Measurements from ENCODE around the gene BTBD19. TPM values are rescaled to one million over a fixed set of nuclear protein-coding genes. Genes with fewer than 3 reads are reported as not detected.
A peak's percentile ranks its signal among the peaks of the same experiment; 100 is the strongest.
"Not testable (repeated sequence)": the region's sequence is repeated elsewhere in the genome, so short reads cannot be mapped to it uniquely, and the experiment has no call there.

Gene BTBD19
- total and polyA plus RNA-seq, 2 experiments from 2014 or later, result 0.98 to 1.3 TPM

- Histone ChIP-seq H3K27ac (peak overlapping the region; percentile 53), H3K4me1 (ENCODE audit: low read depth) (peaks cover 32% of the 10 kb centered on the region), H3K36me3 (no peaks in the 10 kb centered on the region), H3K27me3 (no peaks in the 10 kb centered on the region), H3K4me3 (no peak overlapping the region), H3K9me3 (ENCODE audit: low read depth) (no peaks in the 10 kb centered on the region)
- TF ChIP-seq CTCF (IDR thresholded peaks at IDR 0.05; ENCODE audit: low read depth, low read length), result no peak
- DNase-seq (ENCODE audit: low read depth in 1 of 2, low spot score in 1 of 2), result no peak
Observed at GRCh38 chr1:44811234-44811633, 2.9 kb downstream of the BTBD19 start.

- Histone ChIP-seq H3K27me3 (no peaks in the 10 kb centered on the region), H3K9me3 (ENCODE audit: low read depth) (no peaks in the 10 kb centered on the region), H3K4me3 (peak overlapping the region; percentile 16), H3K36me3 (no peaks in the 10 kb centered on the region), H3K27ac (no peak overlapping the region), H3K4me1 (ENCODE audit: low read depth) (peaks cover 22% of the 10 kb centered on the region)
- no peak for DNase-seq (ENCODE audit: low read depth in 1 of 2, low spot score in 1 of 2)
- no peak for TF ChIP-seq CTCF (IDR thresholded peaks at IDR 0.05; ENCODE audit: low read depth, low read length)
Observed at GRCh38 chr1:44812822-44813543, 4.7 kb downstream of the BTBD19 start.

GRCh38 chr1:44815926-44816325 is 7.6 kb downstream of the BTBD19 start:
- not testable (repeated sequence) for H3K27me3 ChIP-seq; H3K36me3 ChIP-seq; H3K9me3 ChIP-seq (ENCODE audit: low read depth); H3K27ac ChIP-seq; H3K4me1 ChIP-seq (ENCODE audit: low read depth); DNase-seq (ENCODE audit: low read depth in 1 of 2, low spot score in 1 of 2); H3K4me3 ChIP-seq

- TF ChIP-seq CTCF (IDR thresholded peaks at IDR 0.05; ENCODE audit: low read depth, low read length), result no peak
- no peaks in the 10 kb centered on the region for H3K27me3 ChIP-seq
- H3K4me3 ChIP-seq, result no peak overlapping the region
- H3K4me1 ChIP-seq (ENCODE audit: low read depth), result peaks cover 2% of the 10 kb centered on the region
- no peak overlapping the region for H3K27ac ChIP-seq
- DNase-seq (ENCODE audit: low read depth in 1 of 2, low spot score in 1 of 2), result no peak
- no peaks in the 10 kb centered on the region for H3K36me3 ChIP-seq
- H3K9me3 ChIP-seq (ENCODE audit: low read depth), result no peaks in the 10 kb centered on the region
Observed at GRCh38 chr1:44817307-44817706, 9.0 kb downstream of the BTBD19 start.

GRCh38 chr1:44817771-44818495 is 9.6 kb downstream of the BTBD19 start:
- no peak for TF ChIP-seq CTCF (IDR thresholded peaks at IDR 0.05; ENCODE audit: low read depth, low read length)
- H3K4me1 ChIP-seq (ENCODE audit: low read depth), result no peaks in the 10 kb centered on the region
- H3K4me3 ChIP-seq, result no peak overlapping the region
- H3K27me3 ChIP-seq, result no peaks in the 10 kb centered on the region
- no peak overlapping the region for H3K27ac ChIP-seq
- no peaks in the 10 kb centered on the region for H3K9me3 ChIP-seq (ENCODE audit: low read depth)
- no peaks in the 10 kb centered on the region for H3K36me3 ChIP-seq
- no peak for DNase-seq (ENCODE audit: low read depth in 1 of 2, low spot score in 1 of 2)

GRCh38 chr1:44819196-44819607 is 10.9 kb downstream of the BTBD19 start:
- H3K4me3 ChIP-seq, result peak overlapping the region; percentile 20
- H3K27ac ChIP-seq, result peak overlapping the region; percentile 98
- no peak for DNase-seq (ENCODE audit: low read depth in 1 of 2, low spot score in 1 of 2)
- no peaks in the 10 kb centered on the region for H3K4me1 ChIP-seq (ENCODE audit: low read depth)
- TF ChIP-seq CTCF (IDR thresholded peaks at IDR 0.05; ENCODE audit: low read depth, low read length), result no peak
- no peaks in the 10 kb centered on the region for H3K27me3 ChIP-seq
- H3K9me3 ChIP-seq (ENCODE audit: low read depth), result no peaks in the 10 kb centered on the region
- no peaks in the 10 kb centered on the region for H3K36me3 ChIP-seq
